ENCODE results near the gene GALM.
"Not testable (repeated sequence)": the region's sequence is repeated elsewhere in the genome, so short reads cannot be mapped to it uniquely, and the experiment has no call there.

Gene GALM

GRCh38 chr2:38754049-38754448 is 88.1 kb downstream of the GALM start:
- no peak for DNase-seq (ENCODE audit: low read depth)
- TF ChIP-seq CTCF (IDR thresholded peaks at IDR 0.05; ENCODE audit: low read depth, low read length, missing control alignments) = no peak
- H3K4me3 ChIP-seq (ENCODE audit: low read depth, low read length) = no peak overlapping the region; the same call in 1 of the 2 replicates

GRCh38 chr2:38754506-38754905 is 88.6 kb downstream of the GALM start:
- no peak for TF ChIP-seq CTCF (IDR thresholded peaks at IDR 0.05; ENCODE audit: low read depth, low read length, missing control alignments)
- no peak for DNase-seq (ENCODE audit: low read depth)
- no peak overlapping the region; the same call in 1 of the 2 replicates for H3K4me3 ChIP-seq (ENCODE audit: low read depth, low read length)

GRCh38 chr2:38755891-38756290 is 90.0 kb downstream of the GALM start:
- H3K4me3 ChIP-seq (ENCODE audit: low read depth, low read length); DNase-seq (ENCODE audit: low read depth): not testable (repeated sequence)

- DNase-seq (ENCODE audit: low read depth) = no peak
- H3K4me3 ChIP-seq (ENCODE audit: low read depth, low read length) = no peak overlapping the region
- no peak for TF ChIP-seq CTCF (IDR thresholded peaks at IDR 0.05; ENCODE audit: low read depth, low read length, missing control alignments)
Measured at GRCh38 chr2:38763228-38763627, 97.3 kb downstream of the GALM start.

- TF ChIP-seq CTCF (IDR thresholded peaks at IDR 0.05; ENCODE audit: low read depth, low read length, missing control alignments) = no peak
- H3K4me3 ChIP-seq (ENCODE audit: low read depth, low read length) = no peak overlapping the region
- DNase-seq (ENCODE audit: low read depth) = no peak
Measured at GRCh38 chr2:38763728-38764127, 97.8 kb downstream of the GALM start.

- no peak overlapping the region for H3K4me3 ChIP-seq (ENCODE audit: low read depth, low read length)
- no peak for TF ChIP-seq CTCF (IDR thresholded peaks at IDR 0.05; ENCODE audit: low read depth, low read length, missing control alignments)
- no peak for DNase-seq (ENCODE audit: low read depth)
Measured at GRCh38 chr2:38765149-38765548, 99.2 kb downstream of the GALM start.

GRCh38 chr2:38765551-38765950 is 99.6 kb downstream of the GALM start:
- H3K4me3 ChIP-seq (ENCODE audit: low read depth, low read length) = no peak overlapping the region
- no peak for TF ChIP-seq CTCF (IDR thresholded peaks at IDR 0.05; ENCODE audit: low read depth, low read length, missing control alignments)
- no peak for DNase-seq (ENCODE audit: low read depth)

GRCh38 chr2:38771632-38772031 is 105.7 kb downstream of the GALM start:
- no peak overlapping the region for H3K4me3 ChIP-seq (ENCODE audit: low read depth, low read length)
- DNase-seq (ENCODE audit: low read depth) = no peak
- no peak for TF ChIP-seq CTCF (IDR thresholded peaks at IDR 0.05; ENCODE audit: low read depth, low read length, missing control alignments)
